Loucy (cell line): ENCODE data around the gene PPP4C.

Experiments
- H2AFZ ChIP-seq: fragments of 200-600 bp; sonication (generic); 2 replicates; pipeline ENCODE4 v1.6.0; 2016; ENCODE audit warnings: antibody characterized with exemption, mild to moderate bottlenecking, low read length, moderate library complexity
- H3F3A ChIP-seq: fragments of 200-600 bp; 2 replicates; pipeline ENCODE4 v1.6.0; 2016; ENCODE audit warnings: antibody characterized with exemption, low read depth, mild to moderate bottlenecking
- H3K27me3 ChIP-seq: fragments of 200-600 bp; sonication (generic); 2 replicates; pipeline ENCODE4 v1.6.1; 2014; ENCODE audit warnings: low read length, mild to moderate bottlenecking; ENCODE audit not compliant: insufficient read depth, poor library complexity, severe bottlenecking
- H3K36me3 ChIP-seq: fragments of 200-600 bp; sonication (generic); 2 replicates; pipeline ENCODE4 v1.6.1; 2016; ENCODE audit warnings: low read length; ENCODE audit not compliant: insufficient read depth
- H3K4me1 ChIP-seq: fragments of 200-600 bp; sonication (generic); 2 replicates; pipeline ENCODE4 v1.5.1; 2014; ENCODE audit warnings: low read length, mild to moderate bottlenecking; ENCODE audit not compliant: insufficient read depth, poor library complexity, severe bottlenecking
- H3K4me2 ChIP-seq: fragments of 200-600 bp; sonication (generic); 2 replicates; pipeline ENCODE4 v1.6.0; 2014; ENCODE audit warnings: antibody characterized with exemption, low read length, low read depth, mild to moderate bottlenecking; ENCODE audit not compliant: poor library complexity, severe bottlenecking
- H3K4me3 ChIP-seq: fragments of 200-600 bp; sonication (generic); 2 replicates; pipeline ENCODE4 v1.5.1; 2014; ENCODE audit warnings: low read length, mild to moderate bottlenecking, mixed read lengths; ENCODE audit not compliant: poor library complexity, severe bottlenecking
- H3K79me2 ChIP-seq: fragments of 200-600 bp; sonication (generic); 2 replicates; pipeline ENCODE4 v1.6.1; 2014; ENCODE audit warnings: low read length; ENCODE audit not compliant: insufficient read depth
- H3K9ac ChIP-seq: fragments of 200-600 bp; sonication (generic); 2 replicates; pipeline ENCODE4 v1.6.0; 2014; ENCODE audit warnings: mild to moderate bottlenecking, low read depth, low read length, moderate library complexity; ENCODE audit not compliant: poor library complexity, severe bottlenecking
- H3K9me2 ChIP-seq: fragments of 200-600 bp; sonication (generic); replicated peaks from 2 replicates; pipeline ENCODE4 v1.6.1; 2016; ENCODE audit warnings: low read depth, low read length, mixed read lengths
- H3K9me3 ChIP-seq: fragments of 200-600 bp; sonication (generic); 2 replicates; pipeline ENCODE4 v1.6.1; 2014; ENCODE audit warnings: mild to moderate bottlenecking, antibody characterized with exemption, low read length, low read depth; ENCODE audit not compliant: insufficient read depth
- H4K20me1 ChIP-seq: fragments of 200-600 bp; sonication (generic); 2 replicates; pipeline ENCODE4 v1.6.0; 2014; ENCODE audit warnings: antibody characterized with exemption, low read length, mild to moderate bottlenecking; ENCODE audit not compliant: insufficient read depth, poor library complexity, severe bottlenecking
- CTCF ChIP-seq: fragments of 200-600 bp; sonication (generic); conservative IDR thresholded peaks from 2 replicates; pipeline ENCODE4 v1.5.1; 2014; ENCODE audit warnings: mild to moderate bottlenecking, antibody characterized with exemption, low read length
- EZH2phosphoT487 ChIP-seq: fragments of 200-600 bp; IDR thresholded peaks from 2 replicates; pipeline ENCODE4 v1.6.1; 2018; ENCODE audit warnings: antibody characterized with exemption, mild to moderate bottlenecking, moderate library complexity, borderline replicate concordance

The PPP4C gene

GRCh38 chr16:30112197-30113030 lies 36.6 kb downstream of the PPP4C start:
- TF ChIP-seq EZH2phosphoT487 (no peak), CTCF (peak; percentile 57)
- Histone ChIP-seq H3K9ac (no peak overlapping the region), H3K36me3 (no peaks in the 10 kb centered on the region), H3F3A (no peaks in the 10 kb centered on the region), H3K4me1 (no peaks in the 10 kb centered on the region), H2AFZ (no peak overlapping the region), H3K9me3 (no peaks in the 10 kb centered on the region), H3K79me2 (no peaks in the 10 kb centered on the region), H3K4me2 (no peak overlapping the region), H3K27me3 (no peaks in the 10 kb centered on the region), H4K20me1 (no peaks in the 10 kb centered on the region), H3K9me2 (no peaks in the 10 kb centered on the region), H3K4me3 (no peak overlapping the region)

- Histone ChIP-seq H2AFZ (no peak within 1 kb of the TSS), H3K9me2 (no peaks in the 10 kb centered on the region)
These were observed 37.4 kb downstream of the PPP4C start, which contains the start of gene GDPD3 for GRCh38 chr16:30113031-30113710. Gene GDPD3 (minus strand): TSS chr16:30113537. CDS start chr16:30113478, 59 bp downstream.

GRCh38 chr16:30113711-30114333 lies 38.0 kb downstream of the PPP4C start:
- Histone ChIP-seq H3K4me3 (no peak overlapping the region), H3K4me2 (no peak overlapping the region), H3K4me1 (no peaks in the 10 kb centered on the region), H2AFZ (no peak overlapping the region), H3K9ac (no peak overlapping the region), H3K27me3 (no peaks in the 10 kb centered on the region), H4K20me1 (no peaks in the 10 kb centered on the region), H3K9me2 (no peaks in the 10 kb centered on the region), H3K9me3 (no peaks in the 10 kb centered on the region), H3F3A (no peaks in the 10 kb centered on the region), H3K79me2 (no peaks in the 10 kb centered on the region), H3K36me3 (no peaks in the 10 kb centered on the region)
- TF ChIP-seq CTCF (no peak), EZH2phosphoT487 (no peak)

More at GRCh38 chr16:30113031-30113710, 37.4 kb downstream of the PPP4C start, which contains the start of gene GDPD3:
- H3K4me1 ChIP-seq, result no peaks in the 10 kb centered on the region
- H3K4me2 ChIP-seq, result no peak within 1 kb of the TSS
- H3K9me3 ChIP-seq, result no peaks in the 10 kb centered on the region
- H3K79me2 ChIP-seq, result no peaks in the 10 kb centered on the region
- H3K9ac ChIP-seq, result no peak within 1 kb of the TSS
- no peaks in the 10 kb centered on the region for H3K27me3 ChIP-seq
- no peak within 1 kb of the TSS for H3K4me3 ChIP-seq
- no peaks in the 10 kb centered on the region for H4K20me1 ChIP-seq
- TF ChIP-seq EZH2phosphoT487 (no peak), CTCF (no peak)
- no peaks in the 10 kb centered on the region for H3K36me3 ChIP-seq
- H3F3A ChIP-seq, result no peaks in the 10 kb centered on the region
